Neural cell (in vitro differentiated cells): ENCODE data around the gene FLT3LG. TPM values are rescaled to one million over a fixed set of nuclear protein-coding genes. Genes with fewer than 3 reads are reported as not detected.

Experiments
- H2AFZ ChIP-seq: fragments of 200-600, 300-800 bp; sonication (generic), shearing (Covaris generic); 2 replicates; pipeline ENCODE4 v1.6.0; 2014; ENCODE audit warnings: low read depth, mild to moderate bottlenecking, antibody characterized with exemption, low read length, moderate library complexity
- H3F3A ChIP-seq: fragments of 200-600 bp; shearing (Covaris generic); 2 replicates; pipeline ENCODE4 v1.6.1; 2016; ENCODE audit warnings: mild to moderate bottlenecking, moderate library complexity, mixed read lengths, antibody characterized with exemption, low read length; ENCODE audit not compliant: insufficient read depth, poor library complexity, severe bottlenecking
- H3K27ac ChIP-seq: fragments of 200-600, 300-800 bp; sonication (generic), shearing (Covaris generic); 2 replicates; pipeline ENCODE4 v1.5.1; 2014; ENCODE audit warnings: mild to moderate bottlenecking, low read length, moderate library complexity
- H3K27me3 ChIP-seq: fragments of 300-800, 200-600 bp; sonication (generic), shearing (Covaris generic); 2 replicates; pipeline ENCODE4 v1.6.0; 2014; ENCODE audit warnings: mild to moderate bottlenecking, low read depth, low read length, moderate library complexity; ENCODE audit not compliant: insufficient read depth
- H3K36me3 ChIP-seq: fragments of 300-800, 200-600 bp; sonication (generic), shearing (Covaris generic); 2 replicates; pipeline ENCODE4 v1.5.1; 2014; ENCODE audit warnings: mild to moderate bottlenecking, antibody characterized with exemption, low read length, moderate library complexity; ENCODE audit not compliant: insufficient read depth
- H3K4me2 ChIP-seq: fragments of 300-800, 200-600 bp; sonication (generic), shearing (Covaris generic); 2 replicates; pipeline ENCODE4 v1.6.0; 2014; ENCODE audit warnings: mild to moderate bottlenecking, low read length
- H3K4me3 ChIP-seq: fragments of 300-800, 200-600 bp; sonication (generic), shearing (Covaris generic); 2 replicates; pipeline ENCODE4 v1.5.1; 2014; ENCODE audit warnings: mild to moderate bottlenecking, low read length, moderate library complexity
- H3K79me2 ChIP-seq: fragments of 200-600 bp; shearing (Covaris generic); replicated peaks from 2 replicates; pipeline ENCODE4 v1.6.0; 2014; ENCODE audit warnings: mild to moderate bottlenecking, low read length, moderate library complexity; ENCODE audit not compliant: insufficient read depth
- H3K9ac ChIP-seq: fragments of 300-800, 200-600 bp; sonication (generic), shearing (Covaris generic); 2 replicates; pipeline ENCODE4 v1.6.1; 2016; ENCODE audit warnings: mild to moderate bottlenecking, low read length, mixed read lengths
- H3K9me2 ChIP-seq: fragments of 200-600 bp; shearing (Covaris generic); 2 replicates; pipeline ENCODE4 v1.6.1; 2016; ENCODE audit warnings: mild to moderate bottlenecking, low read length, mixed read lengths; ENCODE audit not compliant: insufficient read depth
- H3K9me3 ChIP-seq: fragments of 200-600, 300-800 bp; sonication (generic), shearing (Covaris generic); 2 replicates; pipeline ENCODE4 v1.6.1; 2016; ENCODE audit warnings: mild to moderate bottlenecking, mixed run types, low read length, moderate library complexity, mixed read lengths
- H4K20me1 ChIP-seq: fragments of 200-600 bp; shearing (Covaris generic); 2 replicates; pipeline ENCODE4 v1.6.1; 2016; ENCODE audit warnings: mild to moderate bottlenecking, mixed run types; ENCODE audit not compliant: insufficient read depth
- CTCF ChIP-seq: fragments of 450-650 bp; IDR thresholded peaks from 2 replicates; pipeline ENCODE4 v1.5.1; 2014; ENCODE audit warnings: antibody characterized with exemption, mild to moderate bottlenecking, moderate library complexity; ENCODE audit not compliant: poor library complexity, severe bottlenecking
- EP300 ChIP-seq: fragments of 450-650 bp; conservative IDR thresholded peaks from 2 replicates; pipeline ENCODE4 v1.6.1; 2014; ENCODE audit warnings: antibody characterized with exemption, mild to moderate bottlenecking, moderate library complexity; ENCODE audit not compliant: poor library complexity, severe bottlenecking
- EZH2 ChIP-seq: fragments of 200-600, 300-800 bp; shearing (Covaris generic), sonication (generic); IDR thresholded peaks from 2 replicates; pipeline ENCODE4 v1.6.1; 2014; ENCODE audit warnings: antibody characterized with exemption, low read length, borderline replicate concordance, mild to moderate bottlenecking; ENCODE audit not compliant: insufficient read depth, poor library complexity, severe bottlenecking
- MXI1 ChIP-seq: fragments of 450-650 bp; conservative IDR thresholded peaks from 2 replicates; pipeline ENCODE4 v1.6.1; 2014; ENCODE audit warnings: antibody characterized with exemption, mild to moderate bottlenecking; ENCODE audit not compliant: poor library complexity, severe bottlenecking
- POLR2AphosphoS5 ChIP-seq: IDR thresholded peaks from 2 replicates; pipeline ENCODE4 v1.6.1; 2012
- RAD21 ChIP-seq: fragments of 450-650 bp; conservative IDR thresholded peaks from 2 replicates; pipeline ENCODE4 v1.6.1; 2014; ENCODE audit warnings: antibody characterized with exemption, mild to moderate bottlenecking, moderate library complexity
- REST ChIP-seq: IDR thresholded peaks from 2 replicates; pipeline ENCODE4 v1.6.1; 2012; ENCODE audit warnings: borderline replicate concordance
- SMC3 ChIP-seq: fragments of 450-650 bp; conservative IDR thresholded peaks from 2 replicates; pipeline ENCODE4 v1.6.1; 2014; ENCODE audit warnings: antibody characterized with exemption, mild to moderate bottlenecking, moderate library complexity; ENCODE audit not compliant: poor library complexity
- TAF1 ChIP-seq: IDR thresholded peaks from 2 replicates; pipeline ENCODE4 v1.6.1; 2012; ENCODE audit warnings: low read depth
- polyA plus RNA-seq: library from polyadenylated mRNA; depleted of rRNA; stranded (reverse); fragments of >200 nt; gene quantifications from 2 replicates; pipeline ENCODE4 v1.2.3, GENCODE V29; 2014

FLT3LG gene
- polyA plus RNA-seq, 1 donor from 2014 or later, result not detected

- H3F3A ChIP-seq, result no peaks in the 10 kb centered on the region
- H2AFZ ChIP-seq, result no peak overlapping the region
- no peaks in the 10 kb centered on the region for H3K9me2 ChIP-seq
- no peaks in the 10 kb centered on the region for H3K9me3 ChIP-seq
- no peak for TF ChIP-seq CTCF
- TF ChIP-seq SMC3, result no peak
- TF ChIP-seq EZH2, result no peak
- TF ChIP-seq POLR2AphosphoS5, result no peak
- TF ChIP-seq MXI1, result no peak
- no peak for TF ChIP-seq RAD21
- no peak for TF ChIP-seq EP300
- TF ChIP-seq REST, result no peak
- no peak for TF ChIP-seq TAF1
- no peaks in the 10 kb centered on the region for H3K79me2 ChIP-seq
- H3K4me3 ChIP-seq, result no peak overlapping the region
- no peak overlapping the region for H3K4me2 ChIP-seq
- H3K27me3 ChIP-seq, result peaks cover under 1% of the 10 kb centered on the region
- no peaks in the 10 kb centered on the region for H3K36me3 ChIP-seq
- H3K27ac ChIP-seq, result no peak overlapping the region
- H3K9ac ChIP-seq, result no peak overlapping the region
- H4K20me1 ChIP-seq, result no peaks in the 10 kb centered on the region
Observed at GRCh38 chr19:49469828-49470614, 4.0 kb upstream of the FLT3LG start.

GRCh38 chr19:49470615-49470978 lies 3.4 kb upstream of the FLT3LG start:
- TF ChIP-seq REST, result no peak
- TF ChIP-seq POLR2AphosphoS5, result no peak
- no peak for TF ChIP-seq MXI1
- Histone ChIP-seq H3K27ac (no peak overlapping the region), H3K9ac (no peak overlapping the region), H3F3A (no peaks in the 10 kb centered on the region), H2AFZ (no peak overlapping the region), H3K4me3 (no peak overlapping the region), H3K27me3 (peaks cover 4% of the 10 kb centered on the region), H3K4me2 (no peak overlapping the region), H3K79me2 (no peaks in the 10 kb centered on the region), H3K36me3 (no peaks in the 10 kb centered on the region), H3K9me2 (no peaks in the 10 kb centered on the region), H3K9me3 (no peaks in the 10 kb centered on the region), H4K20me1 (no peaks in the 10 kb centered on the region)
